GM19193 (cell line): ENCODE measurements around the gene B9D1.

ENCODE experiments used
- POLR2A ChIP-seq: IDR thresholded peaks from 4 replicates; pipeline ENCODE4 v1.6.1; 2011; ENCODE audit not compliant: insufficient read depth, insufficient read length; ENCODE audit errors: extremely low read depth

The B9D1 gene

DNA sequence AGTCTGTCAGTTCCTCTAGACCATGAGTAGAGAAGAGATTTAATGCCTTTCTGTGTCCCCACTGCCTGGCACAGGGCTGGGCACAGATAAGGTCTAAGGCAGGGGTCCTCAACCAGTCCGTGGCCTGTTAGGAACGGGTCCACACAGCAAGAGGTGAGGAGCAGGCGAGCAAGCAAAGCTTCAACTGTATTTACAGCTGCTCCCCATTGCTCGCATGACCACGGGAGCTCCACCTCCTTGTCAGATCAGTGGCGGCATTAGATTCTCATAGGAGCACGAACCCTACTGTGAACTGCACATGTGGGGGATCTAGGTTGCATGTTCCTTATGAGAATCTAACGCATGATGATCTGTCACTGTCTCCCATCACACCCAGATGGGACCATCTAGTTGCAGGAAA, 1.8 kb downstream of the B9D1 start:
- no peak for TF ChIP-seq POLR2A

DNA sequence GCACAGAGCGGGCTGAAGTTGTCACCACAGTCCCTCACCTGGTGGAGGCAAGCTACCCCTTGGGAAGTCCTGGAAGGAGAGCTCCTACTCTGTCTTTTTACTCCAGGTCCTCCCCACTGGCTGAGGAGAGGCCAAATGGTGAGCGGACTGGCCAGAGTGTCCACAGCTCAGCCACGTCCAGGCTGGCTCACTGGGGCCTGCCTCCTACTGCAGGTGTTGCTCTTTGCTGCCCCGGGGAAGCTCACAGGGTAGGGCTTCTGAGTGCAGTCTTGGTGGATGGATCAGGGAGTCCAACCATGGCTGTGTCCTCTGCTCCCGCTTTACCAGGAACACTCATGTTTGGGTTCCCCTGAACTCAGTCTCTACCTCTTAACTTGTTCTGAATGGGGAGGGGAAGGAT, 2.7 kb downstream of the B9D1 start:
- no peak for TF ChIP-seq POLR2A

DNA sequence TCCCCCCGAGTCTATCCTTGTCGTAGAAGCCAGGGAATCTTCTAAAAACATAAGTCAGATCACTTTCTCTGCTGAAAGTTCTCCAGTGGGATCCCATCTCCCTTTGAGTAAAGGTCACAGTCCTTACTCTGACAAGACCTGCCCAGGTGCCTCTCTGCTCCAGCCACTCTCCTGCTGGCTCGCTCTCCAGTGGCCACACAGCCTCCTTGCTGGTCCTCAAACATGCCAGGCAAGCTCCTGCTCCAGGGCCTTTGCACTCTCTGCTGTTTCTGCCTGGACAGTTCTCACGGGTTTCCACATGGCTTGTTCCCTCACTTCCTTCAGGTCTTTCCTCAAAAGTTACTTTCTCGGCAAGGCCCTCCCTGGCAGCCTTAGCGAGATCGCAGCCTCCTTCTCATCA, 3.4 kb downstream of the B9D1 start:
- TF ChIP-seq POLR2A = no peak

DNA sequence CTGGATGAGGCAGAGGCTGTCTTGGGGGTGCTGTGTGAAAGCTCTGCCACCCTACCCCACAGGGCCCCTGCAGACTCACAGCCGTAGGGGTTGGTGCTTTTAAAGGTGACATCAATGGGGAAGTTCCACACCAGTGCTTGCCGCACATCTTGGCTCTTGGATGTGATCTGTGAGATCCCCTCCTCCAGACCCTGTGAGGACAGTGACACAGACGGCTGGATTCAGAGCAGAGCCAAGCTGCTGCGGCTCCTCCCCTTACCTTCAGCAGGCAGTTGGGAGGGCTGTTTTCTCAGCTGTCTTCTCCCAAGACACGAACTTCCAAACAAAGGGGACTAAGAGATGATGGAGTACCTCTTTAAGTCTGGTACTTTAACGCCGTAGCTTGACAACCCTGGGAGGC, 4.8 kb downstream of the B9D1 start:
- TF ChIP-seq POLR2A = no peak

DNA sequence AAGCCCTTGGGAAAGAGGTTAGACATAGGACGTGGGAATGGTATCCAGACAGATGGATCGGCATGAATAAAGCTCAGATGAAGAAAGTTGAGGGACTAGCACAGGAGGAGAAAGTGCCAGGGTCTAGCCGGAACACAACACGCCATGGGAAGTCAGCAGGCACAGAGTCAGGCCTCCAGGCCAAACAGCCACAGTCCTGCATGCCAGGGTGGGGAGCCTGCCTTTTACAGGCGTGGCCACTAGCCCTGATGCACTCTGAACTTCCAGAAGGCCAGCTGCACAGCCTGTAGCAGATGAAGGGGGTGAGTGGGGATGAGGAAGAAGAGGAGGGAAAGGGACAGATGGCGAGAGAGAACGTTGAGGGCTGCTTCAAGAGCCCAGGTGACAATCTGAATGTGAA, 5.2 kb downstream of the B9D1 start:
- TF ChIP-seq POLR2A = no peak

DNA sequence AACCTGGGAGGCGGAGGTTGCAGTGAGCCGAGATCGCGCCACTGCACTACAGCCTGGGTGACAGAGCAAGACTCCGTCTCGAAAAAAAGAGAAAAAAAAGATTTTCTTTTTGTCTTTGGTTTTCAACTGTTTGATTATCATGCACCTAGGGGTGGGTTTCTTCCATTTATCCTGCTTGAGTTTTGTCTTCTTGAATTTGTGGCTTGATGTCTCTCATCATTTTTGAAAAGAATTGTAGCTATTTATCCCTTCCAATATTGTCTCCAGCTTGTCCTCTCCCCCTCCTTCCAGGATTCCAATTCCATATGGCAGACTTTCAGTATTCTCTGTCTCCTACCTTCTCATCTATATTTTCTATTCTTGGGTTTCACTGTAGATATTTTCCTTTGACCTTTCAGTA, 7.8 kb downstream of the B9D1 start:
- TF ChIP-seq POLR2A = no peak

DNA sequence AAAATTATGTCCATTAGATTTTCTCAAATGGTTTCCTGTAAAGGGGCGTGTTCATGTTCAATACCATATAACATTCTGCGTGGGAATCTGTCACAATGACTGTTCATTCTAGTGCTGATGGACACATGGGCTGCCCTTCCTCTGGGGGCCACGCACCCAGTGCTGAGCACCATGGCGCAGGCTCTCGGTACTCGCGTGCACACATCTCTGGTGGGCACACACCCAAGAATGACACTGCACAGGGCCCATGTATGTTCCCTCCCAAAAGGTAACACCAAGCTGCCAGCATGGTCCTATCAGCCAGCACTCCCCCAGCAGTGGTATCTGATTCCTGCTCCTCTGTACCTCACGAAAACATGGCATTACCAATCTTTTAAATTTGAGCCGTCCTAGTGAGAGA, 13.7 kb downstream of the B9D1 start:
- TF ChIP-seq POLR2A = no peak

DNA sequence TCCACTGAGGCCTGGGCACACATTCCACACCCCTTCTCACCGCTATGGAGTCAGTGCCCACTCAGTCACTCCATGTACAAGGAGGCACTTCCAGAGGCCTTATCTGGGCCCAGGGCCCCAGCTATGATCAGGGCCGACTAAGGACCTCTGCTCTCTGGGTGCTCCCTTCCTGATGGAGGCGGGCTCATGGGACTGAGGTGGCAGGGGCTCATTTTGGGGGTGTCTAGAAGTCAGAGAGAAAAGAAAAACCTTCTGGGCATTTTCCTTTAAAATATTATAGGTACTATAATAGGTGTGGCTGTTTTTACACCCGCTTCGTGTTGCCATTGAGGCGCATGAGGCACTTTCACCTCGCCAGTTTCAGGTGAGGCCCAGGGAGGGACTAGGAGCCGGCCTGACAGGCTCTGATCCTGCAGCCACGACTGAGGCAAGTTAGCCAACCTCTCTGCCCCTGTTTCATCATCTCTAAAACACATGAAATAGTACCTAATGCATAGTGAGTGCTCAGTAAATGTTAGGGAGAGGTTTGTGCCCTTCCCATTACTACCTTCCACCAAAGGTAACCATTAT, 14.4 kb downstream of the B9D1 start:
- no peak for TF ChIP-seq POLR2A

DNA sequence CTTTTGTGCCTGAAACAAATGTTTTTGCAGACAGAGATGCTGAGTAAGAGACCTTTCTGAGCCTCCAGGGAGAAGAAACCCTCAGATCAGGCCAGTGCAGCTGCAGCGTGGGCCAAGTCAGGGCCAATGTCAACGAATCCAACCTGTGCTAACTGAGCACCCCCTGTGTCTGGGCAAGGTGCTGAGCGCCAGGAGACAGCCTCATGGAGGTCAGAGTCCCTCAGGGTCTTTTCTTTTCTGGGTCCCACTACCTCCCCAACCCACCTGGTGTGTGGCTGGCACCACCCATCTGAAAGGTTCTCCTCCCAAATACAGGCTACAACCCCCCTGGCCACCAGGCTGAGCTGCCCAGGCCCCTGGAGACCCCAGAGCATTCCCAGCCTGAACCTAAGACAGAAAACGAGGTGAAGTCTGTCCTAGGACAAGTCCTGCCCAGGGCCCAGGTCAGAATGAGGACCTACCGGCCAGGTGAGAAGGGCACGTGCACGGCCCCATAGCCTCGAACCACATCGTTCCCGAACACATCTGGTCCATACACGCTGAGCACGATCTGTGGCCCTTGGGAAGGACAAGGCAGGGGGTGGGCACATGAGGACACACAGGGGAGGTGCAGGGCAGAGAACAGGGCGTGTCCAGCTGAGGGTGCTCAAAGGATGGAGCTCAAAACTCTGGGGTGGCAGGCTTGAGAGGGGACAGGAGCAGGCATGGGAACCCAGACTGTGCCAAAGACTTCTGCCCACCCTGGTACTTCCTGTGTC, 15.0 kb downstream of the B9D1 start:
- TF ChIP-seq POLR2A = no peak

DNA sequence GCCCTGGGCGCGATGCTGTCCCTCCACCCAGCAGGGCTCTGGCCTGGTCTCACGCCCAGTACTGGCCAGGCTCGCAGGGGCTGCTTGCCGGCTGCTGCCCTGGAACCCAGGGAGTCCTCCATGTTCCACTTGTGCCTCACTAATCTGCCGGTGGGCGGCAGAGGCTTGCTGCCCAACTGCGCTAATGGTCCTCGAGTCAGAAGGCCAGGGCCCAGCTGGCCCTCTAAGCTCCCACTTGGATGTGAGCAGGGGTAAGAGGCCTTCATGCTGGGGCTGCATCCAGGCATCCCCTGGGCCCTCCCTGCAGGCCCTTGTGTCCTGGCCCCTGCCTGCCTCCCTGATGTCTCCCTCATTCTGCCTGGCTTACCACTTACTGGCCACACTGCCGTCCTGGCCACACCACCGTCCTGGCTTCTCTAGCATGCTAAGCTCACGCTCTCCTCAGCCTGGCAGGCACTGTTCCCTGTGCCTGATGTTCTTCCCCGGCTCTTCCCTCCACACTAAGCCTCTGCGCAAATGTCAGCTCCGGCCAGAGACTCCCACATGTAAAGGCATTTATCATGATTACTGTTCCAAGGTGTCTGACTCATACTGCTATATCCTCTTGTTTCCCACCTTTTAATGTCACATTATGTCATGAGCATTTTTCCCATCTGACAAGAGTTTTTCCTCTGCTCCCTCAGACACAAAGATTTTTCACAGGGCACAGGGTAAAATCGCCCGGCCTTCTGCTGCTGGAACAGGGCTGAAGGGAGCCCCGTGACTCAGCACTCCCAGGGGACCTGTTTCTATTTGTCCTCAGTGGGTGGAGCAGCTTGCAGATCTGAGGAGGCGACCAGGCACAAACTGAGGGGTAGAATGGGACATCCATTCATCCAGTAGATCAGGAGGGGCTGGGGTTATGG, 15.9 kb downstream of the B9D1 start:
- TF ChIP-seq POLR2A = no peak

DNA sequence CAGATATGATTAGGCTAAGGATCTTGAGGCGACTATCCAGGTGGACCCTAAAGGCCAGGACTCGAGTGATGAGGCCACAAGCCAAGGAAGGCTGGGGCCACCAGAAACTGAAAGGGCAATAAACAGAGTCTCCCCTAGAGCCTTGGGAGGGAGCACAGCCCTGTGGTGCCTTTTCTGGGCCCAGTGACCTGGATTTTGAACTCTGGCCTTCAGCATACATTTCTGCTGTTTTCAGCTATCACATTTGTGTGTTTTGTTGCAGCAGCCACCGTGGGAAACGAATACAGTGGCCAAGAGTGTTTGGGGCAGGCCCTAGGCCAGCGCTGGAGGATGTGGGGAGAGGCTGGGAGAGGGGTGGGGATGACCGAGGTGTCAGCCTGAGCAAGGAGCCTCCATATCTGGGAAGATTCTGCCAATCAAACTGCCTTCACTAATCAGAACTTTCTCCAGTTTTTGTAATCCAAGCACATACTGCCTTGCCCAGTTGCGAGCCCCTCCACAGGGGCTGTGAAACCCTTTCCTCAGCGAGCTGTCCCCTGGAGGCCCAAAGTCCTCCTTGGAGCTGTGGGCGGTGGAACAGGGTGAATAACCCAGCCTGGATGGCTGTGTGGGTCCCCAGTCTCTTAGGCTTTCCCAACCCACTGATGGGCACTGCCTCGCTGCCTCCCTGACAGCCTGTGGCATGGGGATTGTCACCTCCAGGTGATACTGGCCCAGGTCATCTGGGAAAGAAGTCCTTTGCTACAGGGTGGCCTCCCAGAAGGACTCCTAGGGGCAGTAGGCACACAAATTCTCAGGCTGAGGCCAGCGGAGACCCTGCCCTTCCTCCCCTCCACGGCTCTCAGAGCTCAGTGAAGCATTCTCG, 16.8 kb downstream of the B9D1 start:
- no peak for TF ChIP-seq POLR2A

DNA sequence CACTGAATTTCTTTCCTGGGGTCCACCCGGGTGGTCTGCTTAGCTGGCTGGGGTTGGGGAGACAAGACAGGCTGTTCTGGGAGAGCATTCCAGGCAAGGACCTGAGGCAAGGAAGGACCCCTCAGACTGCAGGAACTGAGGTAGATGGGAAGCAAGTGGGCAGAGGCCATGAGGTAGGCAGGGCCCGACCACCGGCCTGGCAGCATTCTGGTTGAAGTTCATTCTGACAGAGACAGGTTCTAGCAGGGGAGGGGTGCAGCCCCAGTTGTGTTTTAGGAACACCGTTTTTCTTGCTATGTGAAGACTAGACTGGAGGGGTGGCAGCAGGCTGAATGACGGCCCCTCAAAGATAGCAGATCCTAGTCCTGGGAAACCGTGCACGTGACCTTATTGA, 17.5 kb downstream of the B9D1 start:
- TF ChIP-seq POLR2A = no peak

DNA sequence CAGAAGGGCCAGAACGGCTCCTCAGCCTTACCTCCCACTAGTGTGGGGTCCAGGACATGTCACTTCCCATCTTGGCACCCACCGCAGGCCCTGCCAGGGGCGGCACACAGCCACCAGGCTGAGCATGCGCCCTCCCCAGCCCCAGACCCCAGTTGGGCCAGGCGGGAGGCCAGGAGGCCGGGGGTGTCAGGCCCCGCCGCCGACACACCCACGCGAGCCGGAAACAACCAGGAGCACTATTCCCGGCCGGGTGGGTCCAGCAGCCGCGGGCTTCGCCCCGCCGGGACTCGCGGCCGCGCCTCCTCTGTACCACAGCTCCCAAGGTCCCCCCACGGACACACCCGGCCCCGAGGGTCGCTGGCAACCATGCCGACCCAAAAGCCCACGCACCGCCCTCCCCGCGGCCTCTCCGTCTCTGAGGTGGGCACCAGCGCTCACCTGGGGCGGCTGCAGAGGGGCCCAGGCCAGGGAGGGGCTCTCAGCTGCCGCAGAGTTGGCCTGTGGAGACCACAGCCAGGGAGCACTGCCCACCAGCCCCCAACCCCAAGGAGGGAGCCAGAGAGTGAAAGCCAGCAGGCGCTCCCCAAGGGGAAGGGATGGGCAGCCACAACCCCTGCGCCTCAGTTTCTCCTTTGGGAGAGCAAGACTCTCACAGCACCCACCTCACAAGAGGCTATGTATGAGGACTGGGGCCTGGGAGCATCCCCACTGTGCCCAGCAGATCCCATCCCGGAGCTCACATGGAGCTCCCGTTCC, 18.0 kb downstream of the B9D1 start:
- no peak for TF ChIP-seq POLR2A

DNA sequence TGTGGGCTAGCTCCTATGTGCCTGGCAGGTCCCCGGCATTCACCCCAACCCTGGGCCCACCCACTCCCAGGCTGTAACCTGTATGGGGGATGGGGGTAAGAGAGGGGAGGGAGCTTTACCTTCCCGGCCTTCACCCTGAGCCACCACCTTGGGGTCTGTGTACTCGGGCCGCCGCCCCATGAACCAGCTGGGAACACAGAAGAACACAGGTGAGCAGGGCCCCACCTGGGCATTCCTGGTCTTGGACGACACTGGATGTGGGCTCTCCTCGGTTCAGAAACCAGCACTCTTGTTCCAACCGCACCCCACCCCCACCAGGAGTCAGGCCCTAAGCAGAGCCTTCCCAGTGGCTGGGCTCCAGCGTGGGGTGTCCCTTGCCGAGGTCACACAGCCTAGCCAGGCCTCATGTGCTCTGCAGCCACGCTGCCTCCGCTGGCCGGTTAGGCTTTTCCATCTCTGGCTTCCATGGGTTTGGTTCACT, 18.8 kb downstream of the B9D1 start:
- TF ChIP-seq POLR2A = no peak

DNA sequence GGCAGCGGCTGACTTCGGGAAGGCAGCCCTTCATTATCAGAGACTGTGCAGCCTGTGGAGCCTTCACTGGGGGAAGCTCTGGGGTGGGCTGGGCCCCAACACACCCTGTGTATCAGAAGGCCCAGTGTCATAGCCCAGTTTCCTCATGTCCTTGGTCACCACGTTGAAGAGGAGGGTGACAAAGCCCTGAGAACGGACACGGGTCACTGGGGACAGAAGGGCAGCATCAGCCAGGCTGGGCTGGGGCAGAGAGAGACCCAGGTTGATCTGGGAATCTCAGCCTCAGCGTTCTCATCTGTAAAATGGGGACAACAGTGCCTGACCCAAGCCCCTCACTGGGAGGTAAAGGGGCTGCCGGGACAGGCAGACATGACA, 19.3 kb downstream of the B9D1 start:
- TF ChIP-seq POLR2A = no peak
